Adipocyte (in vitro differentiated cells): Measurements from ENCODE around the gene ALDOA.
"Not testable (repeated sequence)": the region's sequence is repeated elsewhere in the genome, so short reads cannot be mapped to it uniquely, and the experiment has no call there.

Source experiments
- DNase-seq: peaks from one replicate; pipeline ENCODE4 v3.0.0-alpha.2; 2015; ENCODE audit warnings: low read depth
- H3K27me3 ChIP-seq: replicated peaks from 2 replicates; pipeline ENCODE4 v1.7.0; 2013; ENCODE audit warnings: mild to moderate bottlenecking, low read length, moderate library complexity; ENCODE audit not compliant: control insufficient read depth, insufficient read depth
- H3K36me3 ChIP-seq: 2 replicates; pipeline ENCODE4 v1.7.0; 2013; ENCODE audit warnings: low read length, mild to moderate bottlenecking, moderate library complexity; ENCODE audit not compliant: control insufficient read depth, insufficient read depth, severe bottlenecking
- H3K4me1 ChIP-seq: 2 replicates; pipeline ENCODE4 v1.7.0; 2013; ENCODE audit warnings: mild to moderate bottlenecking, low read length, moderate library complexity; ENCODE audit not compliant: control insufficient read depth, insufficient read depth
- H3K4me3 ChIP-seq: 2 replicates; pipeline ENCODE4 v1.7.0; 2013; ENCODE audit warnings: mild to moderate bottlenecking, low read length, moderate library complexity
- H3K9ac ChIP-seq: 2 replicates; pipeline ENCODE4 v1.7.0; 2013; ENCODE audit warnings: mild to moderate bottlenecking, low read length, moderate library complexity
- H3K9me3 ChIP-seq: 2 replicates; pipeline ENCODE4 v1.7.0; 2013; ENCODE audit warnings: mild to moderate bottlenecking, low read length, moderate library complexity; ENCODE audit not compliant: control insufficient read depth

The ALDOA gene

GRCh38 chr16:30027588-30028437 is 37.7 kb upstream of the ALDOA start:
- Histone ChIP-seq H3K27me3 (peaks cover 70% of the 10 kb centered on the region), H3K36me3 (no peaks in the 10 kb centered on the region), H3K9me3 (no peaks in the 10 kb centered on the region), H3K4me3 (no peak overlapping the region), H3K4me1 (no peaks in the 10 kb centered on the region), H3K9ac (no peak overlapping the region)
- DNase-seq = no peak

- Histone ChIP-seq H3K36me3 (no peaks in the 10 kb centered on the region), H3K9ac (no peak overlapping the region), H3K4me1 (no peaks in the 10 kb centered on the region), H3K9me3 (no peaks in the 10 kb centered on the region), H3K4me3 (no peak overlapping the region), H3K27me3 (peaks cover 64% of the 10 kb centered on the region)
- peak; percentile 32 for DNase-seq
Observed at GRCh38 chr16:30028438-30029076, 37.0 kb upstream of the ALDOA start.

GRCh38 chr16:30030011-30030685 is 35.4 kb upstream of the ALDOA start:
- H3K4me3 ChIP-seq = no peak overlapping the region
- DNase-seq = no peak

GRCh38 chr16:30030841-30031413 is 34.6 kb upstream of the ALDOA start, which contains the start of gene TLCD3B:
TSS of gene TLCD3B (minus strand) at chr16:30031271. CDS start at chr16:30030527, 744 bp downstream.
- H3K4me1 ChIP-seq = no peaks in the 10 kb centered on the region
- H3K27me3 ChIP-seq = peaks cover 55% of the 10 kb centered on the region
- no peak within 1 kb of the TSS for H3K9ac ChIP-seq
- H3K4me3 ChIP-seq = no peak within 1 kb of the TSS
- peak; percentile 28 for DNase-seq
- no peaks in the 10 kb centered on the region for H3K36me3 ChIP-seq
- no peaks in the 10 kb centered on the region for H3K9me3 ChIP-seq

More at GRCh38 chr16:30030011-30030685, 35.4 kb upstream of the ALDOA start:
- Histone ChIP-seq H3K36me3 (no peaks in the 10 kb centered on the region), H3K4me1 (no peaks in the 10 kb centered on the region), H3K27me3 (peaks cover 57% of the 10 kb centered on the region), H3K9ac (no peak overlapping the region), H3K9me3 (no peaks in the 10 kb centered on the region)

- H3K9ac ChIP-seq = no peak overlapping the region
- no peaks in the 10 kb centered on the region for H3K9me3 ChIP-seq
- no peak overlapping the region for H3K4me3 ChIP-seq
- H3K4me1 ChIP-seq = no peaks in the 10 kb centered on the region
- DNase-seq = no peak
- peaks cover 56% of the 10 kb centered on the region for H3K27me3 ChIP-seq
- H3K36me3 ChIP-seq = no peaks in the 10 kb centered on the region
Observed at GRCh38 chr16:30031477-30031918, 34.1 kb upstream of the ALDOA start.

GRCh38 chr16:30032083-30032819 is 33.3 kb upstream of the ALDOA start:
- no peaks in the 10 kb centered on the region for H3K9me3 ChIP-seq
- no peaks in the 10 kb centered on the region for H3K36me3 ChIP-seq
- H3K4me1 ChIP-seq = no peaks in the 10 kb centered on the region
- H3K4me3 ChIP-seq = no peak overlapping the region
- DNase-seq = peak; percentile 84
- no peak overlapping the region for H3K9ac ChIP-seq
- peaks cover 52% of the 10 kb centered on the region for H3K27me3 ChIP-seq

- no peaks in the 10 kb centered on the region for H3K36me3 ChIP-seq
- H3K9me3 ChIP-seq = no peaks in the 10 kb centered on the region
- H3K27me3 ChIP-seq = peaks cover 42% of the 10 kb centered on the region
- no peaks in the 10 kb centered on the region for H3K4me1 ChIP-seq
- no peak overlapping the region for H3K9ac ChIP-seq
- H3K4me3 ChIP-seq = no peak overlapping the region
- DNase-seq = no peak
Observed at GRCh38 chr16:30033270-30033669, 32.3 kb upstream of the ALDOA start.

- Histone ChIP-seq H3K36me3 (no peaks in the 10 kb centered on the region), H3K4me1 (no peaks in the 10 kb centered on the region), H3K27me3 (peaks cover 10% of the 10 kb centered on the region), H3K4me3 (no peak overlapping the region), H3K9ac (no peak overlapping the region), H3K9me3 (no peaks in the 10 kb centered on the region)
- DNase-seq = no peak
Observed at GRCh38 chr16:30040221-30040620, 25.3 kb upstream of the ALDOA start.

GRCh38 chr16:30040690-30041089 is 24.9 kb upstream of the ALDOA start:
- H3K4me3 ChIP-seq, H3K27me3 ChIP-seq, H3K4me1 ChIP-seq, H3K9ac ChIP-seq, DNase-seq, H3K36me3 ChIP-seq, H3K9me3 ChIP-seq: not testable (repeated sequence)

GRCh38 chr16:30041841-30042240 is 23.7 kb upstream of the ALDOA start:
- no peaks in the 10 kb centered on the region for H3K4me1 ChIP-seq
- H3K27me3 ChIP-seq = no peaks in the 10 kb centered on the region
- no peaks in the 10 kb centered on the region for H3K36me3 ChIP-seq
- no peak overlapping the region for H3K4me3 ChIP-seq
- DNase-seq = peak; percentile 77
- H3K9me3 ChIP-seq = no peaks in the 10 kb centered on the region
- no peak overlapping the region for H3K9ac ChIP-seq
